BE2C (cell line): ENCODE data around the gene CCDC180.
"Not testable (repeated sequence)": the region's sequence is repeated elsewhere in the genome, so short reads cannot be mapped to it uniquely, and the experiment has no call there.

Experiments used
- DNase-seq: peaks from one replicate; pipeline ENCODE4 v3.0.0-alpha.2; 2020
- H3K27me3 ChIP-seq: fragments of 250-450 bp; sonication (Bioruptor Pico); 2 replicates; pipeline ENCODE4 v1.5.1; 2020; ENCODE audit warnings: mild to moderate bottlenecking
- H3K36me3 ChIP-seq: fragments of 250-450 bp; sonication (Bioruptor Pico); 2 replicates; pipeline ENCODE4 v1.5.1; 2020; ENCODE audit warnings: mild to moderate bottlenecking
- H3K4me1 ChIP-seq: fragments of 250-450 bp; sonication (Bioruptor Pico); 2 replicates; pipeline ENCODE4 v1.5.1; 2020
- H3K4me3 ChIP-seq: 2 replicates; pipeline ENCODE4 v1.5.1; 2011; ENCODE audit warnings: low read depth, low read length
- H3K9me3 ChIP-seq: fragments of 250-450 bp; sonication (Bioruptor Pico); 2 replicates; pipeline ENCODE4 v1.5.1; 2020
- CTCF ChIP-seq: IDR thresholded peaks from 2 replicates; pipeline ENCODE4 v1.5.1; 2012; ENCODE audit warnings: mild to moderate bottlenecking, low read depth, low read length

Gene CCDC180

DNA sequence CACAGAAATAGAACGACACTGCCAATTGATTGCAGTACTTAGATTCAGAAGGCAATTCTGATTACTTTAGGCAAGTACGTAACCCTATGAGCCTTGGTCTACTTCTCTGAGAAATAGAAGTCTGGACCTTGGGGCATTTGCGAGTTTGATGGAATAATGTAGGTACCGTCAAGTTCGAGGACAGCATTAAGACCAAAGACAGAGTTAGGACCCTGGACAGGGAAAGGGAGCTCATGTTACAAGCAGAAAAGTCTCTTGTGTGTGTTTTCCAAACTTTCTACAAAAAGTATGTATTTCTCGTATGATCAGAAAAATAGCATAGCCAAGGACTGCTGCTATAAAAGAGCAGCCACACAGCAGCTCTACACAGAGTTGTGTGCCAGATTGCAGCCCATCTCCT is 20.1 kb downstream of the CCDC180 start:
- no peak for TF ChIP-seq CTCF
- H3K9me3 ChIP-seq: no peaks in the 10 kb centered on the region; the same call in 1 of the 2 replicates

DNA sequence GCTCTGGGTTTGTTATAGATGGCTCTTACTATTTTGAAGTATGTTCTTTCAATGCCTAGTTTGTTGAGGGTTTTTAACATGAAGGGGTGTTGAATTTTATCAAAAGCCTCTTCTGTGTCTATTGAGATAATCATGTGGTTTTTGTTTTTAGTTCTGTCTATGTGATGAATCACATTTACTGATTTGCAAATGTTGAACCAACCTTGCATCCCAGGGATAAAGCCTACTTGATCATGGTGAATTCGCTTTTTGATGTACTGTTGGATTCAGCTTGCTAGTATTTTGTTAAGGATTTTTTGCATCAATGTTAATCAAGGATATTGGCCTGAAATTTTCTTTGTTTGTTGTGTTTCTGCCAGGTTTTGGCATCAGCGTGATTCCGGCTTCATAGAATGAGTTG is 25.5 kb downstream of the CCDC180 start:
- no peaks in the 10 kb centered on the region; the same call in 1 of the 2 replicates for H3K9me3 ChIP-seq
- no peaks in the 10 kb centered on the region for H3K4me1 ChIP-seq
- no peak for DNase-seq
- H3K27me3 ChIP-seq: no peaks in the 10 kb centered on the region
- no peak overlapping the region for H3K4me3 ChIP-seq
- no peak for TF ChIP-seq CTCF
- H3K36me3 ChIP-seq: no peaks in the 10 kb centered on the region

More for the DNA sequence above, 20.1 kb downstream of the CCDC180 start:
- Histone ChIP-seq H3K4me1 (no peaks in the 10 kb centered on the region), H3K4me3 (no peak overlapping the region), H3K27me3 (no peaks in the 10 kb centered on the region; the same call in 1 of the 2 replicates), H3K36me3 (no peaks in the 10 kb centered on the region)
- DNase-seq: no peak

- DNase-seq, H3K4me3 ChIP-seq, H3K36me3 ChIP-seq, H3K4me1 ChIP-seq, H3K27me3 ChIP-seq, H3K9me3 ChIP-seq: not testable (repeated sequence)
Observed at GRCh38 chr9:97335622-97336021, 28.2 kb downstream of the CCDC180 start.

GRCh38 chr9:97348871-97349270 is 41.4 kb downstream of the CCDC180 start:
- Histone ChIP-seq H3K27me3 (peaks cover 4% of the 10 kb centered on the region; the same call in 1 of the 2 replicates), H3K4me3 (no peak overlapping the region), H3K9me3 (no peaks in the 10 kb centered on the region), H3K4me1 (no peaks in the 10 kb centered on the region), H3K36me3 (no peaks in the 10 kb centered on the region)
- no peak for DNase-seq
- TF ChIP-seq CTCF: no peak

DNA sequence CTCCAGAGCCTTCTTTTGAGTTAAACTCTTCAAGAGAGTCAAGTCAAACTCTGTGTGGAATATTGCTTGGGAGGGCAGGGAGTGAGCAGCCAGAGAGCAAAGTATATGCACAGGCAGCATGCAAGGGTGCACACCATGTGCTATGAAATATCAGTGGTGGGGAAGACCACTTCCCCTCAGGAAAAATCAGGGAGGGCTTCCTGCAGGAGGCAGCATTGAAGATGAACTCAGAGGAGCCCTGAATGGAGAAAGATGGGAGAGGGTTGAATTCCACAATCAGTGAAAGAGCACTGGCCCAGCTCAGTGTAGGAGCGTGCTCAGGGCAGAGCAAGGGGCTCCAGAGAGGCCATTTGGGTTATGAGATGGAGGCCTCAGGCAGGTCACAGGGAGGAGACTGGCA is 41.9 kb downstream of the CCDC180 start:
- H3K9me3 ChIP-seq: no peaks in the 10 kb centered on the region
- H3K4me1 ChIP-seq: no peaks in the 10 kb centered on the region
- DNase-seq: no peak
- no peak overlapping the region for H3K4me3 ChIP-seq
- peaks cover 7% of the 10 kb centered on the region for H3K27me3 ChIP-seq
- no peaks in the 10 kb centered on the region for H3K36me3 ChIP-seq
- no peak for TF ChIP-seq CTCF

- no peaks in the 10 kb centered on the region for H3K9me3 ChIP-seq
- H3K36me3 ChIP-seq: no peaks in the 10 kb centered on the region
- no peak for TF ChIP-seq CTCF
- H3K27me3 ChIP-seq: peaks cover 6% of the 10 kb centered on the region; the same call in 1 of the 2 replicates
- DNase-seq: no peak
- H3K4me1 ChIP-seq: no peaks in the 10 kb centered on the region
- no peak overlapping the region for H3K4me3 ChIP-seq
Observed at GRCh38 chr9:97354637-97355036, 47.2 kb downstream of the CCDC180 start.

GRCh38 chr9:97357056-97357455 is 49.6 kb downstream of the CCDC180 start:
- Histone ChIP-seq H3K4me3 (no peak overlapping the region), H3K27me3 (peaks cover 6% of the 10 kb centered on the region; the same call in 1 of the 2 replicates), H3K4me1 (no peaks in the 10 kb centered on the region), H3K9me3 (no peaks in the 10 kb centered on the region), H3K36me3 (no peaks in the 10 kb centered on the region)
- TF ChIP-seq CTCF: no peak
- no peak for DNase-seq
